ENCODE results near the gene LOXHD1.
A peak's percentile ranks its signal among the peaks of the same experiment; 100 is the strongest.

Gene LOXHD1

DNA sequence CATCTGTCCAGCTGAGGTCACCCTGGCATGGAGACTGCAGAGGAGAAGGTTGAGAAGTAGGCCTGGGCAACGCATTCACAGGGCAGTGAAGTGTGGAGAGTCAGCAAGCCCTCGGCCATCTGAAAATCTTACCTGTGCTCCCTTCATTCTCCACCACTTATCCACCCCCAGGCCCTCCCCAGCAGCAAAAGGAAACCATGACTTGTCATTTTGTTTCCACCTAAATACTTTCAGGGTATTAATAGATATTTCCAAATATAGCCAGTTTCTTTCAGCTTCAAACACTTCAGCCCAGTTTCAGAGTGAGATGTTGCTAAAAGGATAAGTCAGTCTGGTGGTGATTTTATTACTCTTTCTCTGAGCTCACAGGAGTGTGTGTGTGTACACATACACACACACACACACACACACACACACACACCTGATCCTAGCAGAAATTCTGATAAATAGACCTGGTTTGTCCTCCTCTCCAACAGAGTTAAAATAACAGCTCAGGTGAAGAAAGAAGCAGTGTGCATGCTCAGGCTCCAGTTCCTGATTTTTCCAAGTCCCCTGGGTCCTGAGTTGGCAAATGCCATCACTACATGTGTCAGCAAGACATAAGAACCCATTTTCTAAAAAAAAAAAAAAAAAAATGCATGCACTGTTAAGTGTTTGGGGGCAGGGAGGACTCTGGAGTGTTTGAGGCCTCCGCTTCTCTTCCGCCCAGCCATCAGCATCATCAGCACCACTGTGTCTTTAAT is 82.8 kb downstream of the LOXHD1 start:
- DNase-seq (ENCODE audit: low read depth) = peak; percentile 56
- H3K4me3 ChIP-seq (ENCODE audit: low read depth, low read length) = no peak overlapping the region
- TF ChIP-seq, protein P1, sequence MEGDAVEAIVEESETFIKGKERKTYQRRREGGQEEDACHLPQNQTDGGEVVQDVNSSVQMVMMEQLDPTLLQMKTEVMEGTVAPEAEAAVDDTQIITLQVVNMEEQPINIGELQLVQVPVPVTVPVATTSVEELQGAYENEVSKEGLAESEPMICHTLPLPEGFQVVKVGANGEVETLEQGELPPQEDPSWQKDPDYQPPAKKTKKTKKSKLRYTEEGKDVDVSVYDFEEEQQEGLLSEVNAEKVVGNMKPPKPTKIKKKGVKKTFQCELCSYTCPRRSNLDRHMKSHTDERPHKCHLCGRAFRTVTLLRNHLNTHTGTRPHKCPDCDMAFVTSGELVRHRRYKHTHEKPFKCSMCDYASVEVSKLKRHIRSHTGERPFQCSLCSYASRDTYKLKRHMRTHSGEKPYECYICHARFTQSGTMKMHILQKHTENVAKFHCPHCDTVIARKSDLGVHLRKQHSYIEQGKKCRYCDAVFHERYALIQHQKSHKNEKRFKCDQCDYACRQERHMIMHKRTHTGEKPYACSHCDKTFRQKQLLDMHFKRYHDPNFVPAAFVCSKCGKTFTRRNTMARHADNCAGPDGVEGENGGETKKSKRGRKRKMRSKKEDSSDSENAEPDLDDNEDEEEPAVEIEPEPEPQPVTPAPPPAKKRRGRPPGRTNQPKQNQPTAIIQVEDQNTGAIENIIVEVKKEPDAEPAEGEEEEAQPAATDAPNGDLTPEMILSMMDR (IDR thresholded peaks at IDR 0.05; ENCODE audit: insufficient read depth, low read depth, low read length, missing control alignments) = no peak

DNA sequence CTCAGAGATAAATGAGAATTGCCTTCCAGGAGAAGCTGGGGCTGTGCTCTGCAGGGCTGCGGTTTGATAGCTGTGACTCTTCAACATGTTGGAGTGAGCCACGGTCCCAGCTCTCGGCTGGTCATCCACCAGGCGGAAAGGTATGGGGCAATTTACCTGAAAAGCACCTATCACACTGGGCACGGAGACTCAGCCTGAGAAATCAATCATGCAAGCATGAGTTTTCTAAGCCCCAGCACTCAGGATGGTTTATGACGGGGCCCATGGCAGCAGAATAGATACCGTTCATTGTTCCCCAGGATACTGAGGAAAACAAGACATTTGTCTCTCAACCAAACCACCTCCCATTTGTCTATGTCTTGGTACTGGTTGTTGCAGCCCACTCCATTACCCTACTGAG is 83.9 kb downstream of the LOXHD1 start:
- no peak overlapping the region for H3K4me3 ChIP-seq (ENCODE audit: low read depth, low read length)
- TF ChIP-seq, protein P1 (IDR thresholded peaks at IDR 0.05; ENCODE audit: insufficient read depth, low read depth, low read length, missing control alignments) = no peak
- no peak for DNase-seq (ENCODE audit: low read depth)

DNA sequence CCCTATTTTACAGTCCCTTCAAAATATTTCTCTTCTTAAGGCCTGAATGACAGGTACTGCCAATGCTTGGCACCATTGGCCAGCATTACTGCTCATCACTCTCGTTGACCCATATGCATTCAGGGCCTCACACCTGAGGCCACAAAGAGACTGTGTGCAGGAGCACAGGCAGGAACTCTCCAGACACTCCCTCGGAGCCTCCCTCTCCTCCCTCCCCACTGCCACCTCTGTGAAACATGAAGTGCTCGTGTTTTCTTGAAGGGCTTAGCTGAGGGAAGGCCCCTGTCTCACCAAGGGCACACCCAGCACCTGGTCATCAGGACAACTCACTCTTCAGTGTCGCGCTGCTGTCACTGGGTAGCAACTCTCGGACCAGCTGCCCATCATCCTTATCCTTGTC is 85.3 kb downstream of the LOXHD1 start:
- no peak overlapping the region for H3K4me3 ChIP-seq (ENCODE audit: low read depth, low read length)
- no peak for DNase-seq (ENCODE audit: low read depth)
- TF ChIP-seq, protein P1 (IDR thresholded peaks at IDR 0.05; ENCODE audit: insufficient read depth, low read depth, low read length, missing control alignments) = no peak

DNA sequence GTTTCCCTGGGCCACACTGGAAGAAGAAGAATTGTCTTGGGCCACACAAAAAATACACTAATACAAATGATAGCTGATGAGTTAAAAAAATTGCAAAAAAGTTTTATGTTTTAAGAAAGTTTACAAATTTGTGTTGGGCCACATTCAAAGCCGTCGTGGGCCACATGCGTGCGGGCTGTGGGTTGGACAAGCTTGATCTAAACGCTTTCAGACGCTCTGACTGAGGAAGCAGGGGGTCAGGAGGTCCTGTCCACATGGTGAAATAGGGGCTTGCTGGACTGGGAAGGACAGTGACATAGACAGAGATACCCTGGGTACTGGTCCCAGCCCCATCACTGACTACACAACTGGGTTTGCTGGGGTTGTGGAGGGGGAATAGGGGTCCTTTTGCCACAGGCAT is 86.4 kb downstream of the LOXHD1 start:
- DNase-seq (ENCODE audit: low read depth) = no peak
- no peak overlapping the region for H3K4me3 ChIP-seq (ENCODE audit: low read depth, low read length)
- TF ChIP-seq, protein P1 (IDR thresholded peaks at IDR 0.05; ENCODE audit: insufficient read depth, low read depth, low read length, missing control alignments) = no peak

DNA sequence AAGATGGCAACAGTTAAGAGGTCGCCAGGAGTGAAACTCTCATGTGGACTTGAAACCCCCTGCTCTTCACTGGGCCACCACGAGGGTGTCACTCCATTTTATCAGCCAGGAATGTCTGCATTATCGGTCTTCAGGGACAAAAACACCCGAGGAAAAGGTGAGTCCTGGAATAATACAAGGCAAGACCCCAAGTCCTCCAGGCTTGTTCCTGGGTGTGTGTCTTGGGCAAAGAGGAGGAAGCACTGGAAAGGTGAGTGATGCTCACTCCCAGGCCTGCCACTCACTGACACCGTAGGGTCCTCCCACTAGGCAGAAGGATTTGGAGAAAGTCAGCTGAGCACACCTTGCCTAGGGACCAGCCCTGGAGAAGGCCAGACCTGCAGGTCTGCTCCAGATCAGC is 86.9 kb downstream of the LOXHD1 start:
- no peak overlapping the region for H3K4me3 ChIP-seq (ENCODE audit: low read depth, low read length)
- TF ChIP-seq, protein P1 (IDR thresholded peaks at IDR 0.05; ENCODE audit: insufficient read depth, low read depth, low read length, missing control alignments) = no peak
- no peak for DNase-seq (ENCODE audit: low read depth)

DNA sequence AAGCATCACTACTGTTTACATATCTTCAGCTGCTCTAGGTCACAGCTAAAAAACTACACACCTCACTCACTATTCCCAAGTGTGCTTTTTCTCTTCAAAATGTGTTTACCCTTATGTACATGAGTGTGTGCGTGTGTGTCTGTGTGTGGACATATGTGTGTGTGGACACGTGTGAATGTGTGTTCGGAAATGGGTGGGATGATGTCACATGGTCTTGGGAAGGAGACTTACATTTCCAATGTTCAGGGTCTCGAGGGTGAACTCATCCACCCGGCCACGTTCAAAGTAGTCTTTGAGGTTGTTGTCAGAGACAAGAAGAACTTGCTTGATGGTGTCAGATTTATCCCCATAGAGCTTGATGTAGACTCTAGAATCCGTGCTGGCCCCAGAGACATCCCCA is 87.8 kb downstream of the LOXHD1 start:
- TF ChIP-seq, protein P1 (IDR thresholded peaks at IDR 0.05; ENCODE audit: insufficient read depth, low read depth, low read length, missing control alignments) = no peak
- DNase-seq (ENCODE audit: low read depth) = no peak
- H3K4me3 ChIP-seq (ENCODE audit: low read depth, low read length) = no peak overlapping the region

DNA sequence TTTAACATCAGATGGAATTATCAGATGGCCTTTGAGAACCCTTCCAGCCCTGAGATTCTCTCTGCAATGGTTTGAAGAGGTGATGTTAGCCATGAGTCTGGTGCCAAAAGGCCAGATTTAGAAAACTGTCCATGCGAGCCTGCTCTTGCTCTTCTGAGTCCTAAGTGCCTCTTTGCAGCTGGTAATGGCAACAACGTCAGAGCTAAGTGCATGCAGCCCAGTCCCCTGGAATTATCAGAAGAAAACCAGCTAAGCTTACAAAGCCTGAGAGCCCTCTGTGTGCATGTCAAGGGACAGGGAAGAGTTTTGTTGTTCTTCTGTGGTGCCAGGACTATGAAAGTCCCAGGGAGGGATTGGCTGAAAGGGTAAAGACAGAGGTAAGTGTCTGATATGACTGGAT is 89.8 kb downstream of the LOXHD1 start:
- no peak overlapping the region for H3K4me3 ChIP-seq (ENCODE audit: low read depth, low read length)
- TF ChIP-seq, protein P1 (IDR thresholded peaks at IDR 0.05; ENCODE audit: insufficient read depth, low read depth, low read length, missing control alignments) = no peak
- DNase-seq (ENCODE audit: low read depth) = no peak
